ENCODE measurements around the gene MED4. TPM values are rescaled to one million over a fixed set of nuclear protein-coding genes. Genes with fewer than 3 reads are reported as not detected.

MED4 gene, protein sequence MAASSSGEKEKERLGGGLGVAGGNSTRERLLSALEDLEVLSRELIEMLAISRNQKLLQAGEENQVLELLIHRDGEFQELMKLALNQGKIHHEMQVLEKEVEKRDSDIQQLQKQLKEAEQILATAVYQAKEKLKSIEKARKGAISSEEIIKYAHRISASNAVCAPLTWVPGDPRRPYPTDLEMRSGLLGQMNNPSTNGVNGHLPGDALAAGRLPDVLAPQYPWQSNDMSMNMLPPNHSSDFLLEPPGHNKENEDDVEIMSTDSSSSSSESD
- total RNA-seq (2014; rRNA removed; shearing (Covaris generic)) (31.9 and 33.1 TPM in 2 replicates), polyA plus RNA-seq (2016; fragmentation: Nextera tagmentation; extraction: Ambion mirVana) (64.7 and 66.1 TPM in 2 replicates)

- Histone ChIP-seq H3K36me3 (ENCODE audit: low read depth) (no peaks in the 10 kb centered on the region), H3K4me3 (peak within 1 kb of the TSS; percentile 94), H3K9me3 (ENCODE audit: low read depth) (no peaks in the 10 kb centered on the region), H3K27ac (peak within 1 kb of the TSS; percentile 42), H3K9me2 (ENCODE audit: insufficient read depth) (no peaks in the 10 kb centered on the region), H3K9ac (peak within 1 kb of the TSS; percentile 92), H3K79me2 (ENCODE audit: insufficient read depth) (peaks cover 50% of the 10 kb centered on the region), H3K27me3 (replicated peaks; ENCODE audit: insufficient read depth) (no peaks in the 10 kb centered on the region), H3F3A (ENCODE audit: insufficient read depth) (no peaks in the 10 kb centered on the region), H3K4me1 (ENCODE audit: insufficient read depth) (peaks cover 15% of the 10 kb centered on the region), H4K20me1 (ENCODE audit: insufficient read depth) (no peaks in the 10 kb centered on the region), H2AFZ (peak within 1 kb of the TSS; percentile 82), H3K4me2 (ENCODE audit: unreplicated experiment) (peak within 1 kb of the TSS; percentile 94)
- peak; percentile 97 for DNase-seq
- in situ Hi-C loops (cut with MboI): no loop called here
- TF ChIP-seq EZH2phosphoT487 (IDR thresholded peaks at IDR 0.05; ENCODE audit: insufficient read depth, low read depth): no peak
- TF ChIP-seq EZH2 (IDR thresholded peaks at IDR 0.05; ENCODE audit: insufficient read depth, poor library complexity, severe bottlenecking): no peak
- WGBS, 2 experiments (ENCODE audit: low coverage in 1 of 2, low lambda C conversion rate in 2 of 2, missing lambda C conversion rate in 2 of 2): 6 to 9% methylated on average over 52 to 54 of the region's 54 CpGs
Observed at GRCh38 chr13:48094781-48095502, at the start of gene MED4. MED4 (minus strand) TSS chr13:48095104; CDS start chr13:48095078, 26 bp downstream.

DNA sequence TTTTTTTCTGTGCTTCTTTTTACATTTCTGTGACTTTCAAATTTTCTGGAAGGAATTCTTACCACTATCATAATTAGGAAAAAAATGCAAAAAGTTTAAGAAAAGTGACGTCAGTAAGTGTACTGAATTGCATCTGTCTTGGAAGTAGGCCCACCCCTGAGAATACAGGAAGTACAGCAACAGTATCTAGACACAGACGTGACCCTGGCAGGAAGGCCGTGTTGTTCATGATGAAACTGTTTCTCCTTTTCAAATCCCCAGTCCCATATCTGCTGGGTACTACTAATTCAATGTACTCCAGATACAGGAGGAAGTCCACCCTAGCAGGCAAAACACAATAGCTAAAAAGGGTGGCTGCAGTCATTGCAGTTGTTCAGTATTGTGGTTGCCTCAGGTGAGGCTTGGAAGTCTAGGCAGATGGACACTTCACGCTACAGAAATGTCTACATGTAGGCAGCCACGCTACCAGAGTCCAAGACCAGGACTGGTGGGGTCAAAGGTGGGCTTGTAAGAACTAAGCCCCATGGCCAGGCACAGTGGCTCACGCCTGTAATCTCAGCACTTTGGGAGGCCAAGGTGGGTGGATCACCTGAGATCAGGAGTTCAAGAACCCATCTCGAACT, 49.6 kb upstream of the MED4 start:
- in situ Hi-C loops (cut with MboI): no loop called here
- Histone ChIP-seq H3K9ac (no peak overlapping the region), H2AFZ (peak overlapping the region; percentile 60; the same call in 1 of the 2 replicates), H4K20me1 (ENCODE audit: insufficient read depth) (no peaks in the 10 kb centered on the region), H3K4me2 (ENCODE audit: unreplicated experiment) (no peak overlapping the region), H3K27me3 (replicated peaks; ENCODE audit: insufficient read depth) (no peaks in the 10 kb centered on the region), H3K79me2 (ENCODE audit: insufficient read depth) (no peaks in the 10 kb centered on the region), H3F3A (ENCODE audit: insufficient read depth) (no peaks in the 10 kb centered on the region), H3K4me3 (no peak overlapping the region), H3K27ac (no peak overlapping the region), H3K9me2 (ENCODE audit: insufficient read depth) (no peaks in the 10 kb centered on the region), H3K4me1 (ENCODE audit: insufficient read depth) (no peaks in the 10 kb centered on the region), H3K9me3 (ENCODE audit: low read depth) (no peaks in the 10 kb centered on the region), H3K36me3 (ENCODE audit: low read depth) (no peaks in the 10 kb centered on the region)
- DNase-seq: peak; percentile 39
- TF ChIP-seq EZH2 (IDR thresholded peaks at IDR 0.05; ENCODE audit: insufficient read depth, poor library complexity, severe bottlenecking): no peak
- TF ChIP-seq EZH2phosphoT487 (IDR thresholded peaks at IDR 0.05; ENCODE audit: insufficient read depth, low read depth): no peak
- 64 to 66% methylated on average over 7 of the region's 7 CpGs for WGBS, 2 experiments (ENCODE audit: low coverage in 1 of 2, low lambda C conversion rate in 2 of 2, missing lambda C conversion rate in 2 of 2)

DNA sequence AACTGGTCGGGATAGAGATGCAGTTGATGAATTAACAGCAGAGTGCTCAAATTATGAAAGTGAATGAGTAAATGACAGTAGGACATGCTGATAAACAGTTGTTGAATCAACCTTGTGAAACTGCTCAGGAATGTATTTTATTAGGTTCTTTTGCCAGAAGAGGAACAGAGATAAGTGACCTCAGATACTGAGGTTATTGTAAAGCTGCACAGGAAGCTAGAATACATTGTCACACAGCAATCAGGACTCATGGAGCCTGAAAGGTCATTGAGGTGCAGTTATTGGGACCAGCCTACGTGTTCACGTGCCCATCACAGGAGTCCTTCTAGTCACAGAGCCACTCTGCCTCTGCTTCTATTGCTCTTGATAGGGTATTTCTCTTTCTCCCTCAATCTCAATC, 47.5 kb upstream of the MED4 start:
- Histone ChIP-seq H3K4me2 (ENCODE audit: unreplicated experiment) (no peak overlapping the region), H4K20me1 (ENCODE audit: insufficient read depth) (no peaks in the 10 kb centered on the region), H3K9ac (no peak overlapping the region), H3F3A (ENCODE audit: insufficient read depth) (no peaks in the 10 kb centered on the region), H3K4me1 (ENCODE audit: insufficient read depth) (no peaks in the 10 kb centered on the region), H3K79me2 (ENCODE audit: insufficient read depth) (no peaks in the 10 kb centered on the region), H3K9me2 (ENCODE audit: insufficient read depth) (no peaks in the 10 kb centered on the region), H3K4me3 (no peak overlapping the region), H3K9me3 (ENCODE audit: low read depth) (no peaks in the 10 kb centered on the region), H2AFZ (no peak overlapping the region), H3K27me3 (replicated peaks; ENCODE audit: insufficient read depth) (no peaks in the 10 kb centered on the region), H3K27ac (no peak overlapping the region), H3K36me3 (ENCODE audit: low read depth) (no peaks in the 10 kb centered on the region)
- in situ Hi-C loops (cut with MboI): no loop called here
- DNase-seq: no peak
- WGBS, 2 experiments (ENCODE audit: low coverage in 1 of 2, low lambda C conversion rate in 2 of 2, missing lambda C conversion rate in 2 of 2): 52 to 56% methylated on average over 3 of the region's 3 CpGs
- TF ChIP-seq EZH2 (IDR thresholded peaks at IDR 0.05; ENCODE audit: insufficient read depth, poor library complexity, severe bottlenecking) (no peak), EZH2phosphoT487 (IDR thresholded peaks at IDR 0.05; ENCODE audit: insufficient read depth, low read depth) (no peak)

GRCh38 chr13:48138270-48138669, 43.4 kb upstream of the MED4 start:
- in situ Hi-C loops (cut with MboI): no loop called here
- H3K4me1 ChIP-seq (ENCODE audit: insufficient read depth): no peaks in the 10 kb centered on the region
- no peak overlapping the region for H3K4me3 ChIP-seq
- H3K27me3 ChIP-seq (replicated peaks; ENCODE audit: insufficient read depth): no peaks in the 10 kb centered on the region
- no peaks in the 10 kb centered on the region for H4K20me1 ChIP-seq (ENCODE audit: insufficient read depth)
- no peak overlapping the region for H3K4me2 ChIP-seq (ENCODE audit: unreplicated experiment)
- WGBS, 2 experiments (ENCODE audit: low coverage in 1 of 2, low lambda C conversion rate in 2 of 2, missing lambda C conversion rate in 2 of 2): 66 to 77% methylated on average over 4 of the region's 4 CpGs
- no peak overlapping the region for H3K9ac ChIP-seq
- H3K9me2 ChIP-seq (ENCODE audit: insufficient read depth): no peaks in the 10 kb centered on the region
- H3K27ac ChIP-seq: no peak overlapping the region
- TF ChIP-seq EZH2 (IDR thresholded peaks at IDR 0.05; ENCODE audit: insufficient read depth, poor library complexity, severe bottlenecking) (no peak), EZH2phosphoT487 (IDR thresholded peaks at IDR 0.05; ENCODE audit: insufficient read depth, low read depth) (no peak)
- no peaks in the 10 kb centered on the region for H3K36me3 ChIP-seq (ENCODE audit: low read depth)
- H3K9me3 ChIP-seq (ENCODE audit: low read depth): no peaks in the 10 kb centered on the region
- H3K79me2 ChIP-seq (ENCODE audit: insufficient read depth): no peaks in the 10 kb centered on the region
- DNase-seq: no peak
- H2AFZ ChIP-seq: no peak overlapping the region
- no peaks in the 10 kb centered on the region for H3F3A ChIP-seq (ENCODE audit: insufficient read depth)

Measured in GM23248 (cell line).